H1 (cell line): ENCODE measurements around the gene SPC24. TPM values are rescaled to one million over a fixed set of nuclear protein-coding genes. Genes with fewer than 3 reads are reported as not detected.

Experiments
- CTCF ChIA-PET: fragments of 300-600 bp; sonication (Branson Sonifier 250); formaldehyde crosslinking; loops from one replicate; lab custom pipeline; 2021; ENCODE audit not compliant: partially characterized antibody; lab: Charles Lee
- POLR2A ChIA-PET: fragments of 300-600 bp; sonication (Branson Sonifier 250); formaldehyde crosslinking; loops from one replicate; lab custom pipeline; 2021; ENCODE audit warnings: inconsistent platforms; ENCODE audit not compliant: partially characterized antibody; lab: Charles Lee
- DNase-seq, 2 experiments: peaks; one replicate each; pipeline versions ENCODE4 v3.0.0 to v3.0.0-alpha.2; 2010 to 2022; ENCODE audit warnings: low spot score in 2 of 2, low read depth in 1 of 2, mixed read lengths in 1 of 2
- FAIRE-seq: peaks from 2 replicates; lab custom pipeline; 2011; peaks lifted over from hg19 to GRCh38; lab: Jason Lieb, UNC
- H2AFZ ChIP-seq: 2 replicates; pipeline ENCODE4 v1.8.1; 2012; ENCODE audit warnings: low read length, inconsistent platforms
- H2AK5ac ChIP-seq: 2 replicates; pipeline ENCODE4 v1.6.1; 2013; ENCODE audit warnings: low read depth, low read length
- H2BK120ac ChIP-seq: replicated peaks from 2 replicates; pipeline ENCODE3; 2013; ENCODE audit warnings: low read depth, low read length, inconsistent platforms
- H2BK12ac ChIP-seq: 2 replicates; pipeline ENCODE4 v1.6.1; 2013; ENCODE audit warnings: low read depth, low read length
- H2BK15ac ChIP-seq: 2 replicates; pipeline ENCODE4 v1.6.1; 2013; ENCODE audit warnings: low read length
- H2BK20ac ChIP-seq: 2 replicates; pipeline ENCODE4 v1.6.1; 2013; ENCODE audit warnings: low read length
- H2BK5ac ChIP-seq: 2 replicates; pipeline ENCODE4 v1.6.1; 2013; ENCODE audit warnings: low read depth, low read length
- H3K14ac ChIP-seq: 2 replicates; pipeline ENCODE4 v1.6.1; 2013; ENCODE audit warnings: inconsistent platforms; ENCODE audit not compliant: insufficient read length
- H3K18ac ChIP-seq: 2 replicates; pipeline ENCODE4 v1.6.1; 2013; ENCODE audit warnings: low read length; ENCODE audit errors: extremely low read depth
- H3K23ac ChIP-seq: 2 replicates; pipeline ENCODE4 v1.6.1; 2013; ENCODE audit warnings: inconsistent platforms; ENCODE audit not compliant: insufficient read length
- H3K23me2 ChIP-seq: 2 replicates; pipeline ENCODE4 v1.6.1; 2013; ENCODE audit warnings: low read depth, low read length
- H3K27ac ChIP-seq: 2 replicates; pipeline ENCODE4 v1.6.1; 2011; ENCODE audit warnings: low read depth, low read length, inconsistent platforms
- H3K27me3 ChIP-seq, 4 experiments: replicated peaks in 1 of 4; 1 replicate in 1 of 4; 2 replicates in 3 of 4; pipeline versions ENCODE4 v1.6.1 to v1.8.1; 2011 to 2013; ENCODE audit warnings: low read length in 3 of 4, mild to moderate bottlenecking in 3 of 4, inconsistent platforms in 2 of 4, mixed read lengths in 2 of 4, moderate library complexity in 1 of 4; ENCODE audit not compliant: control insufficient read depth in 3 of 4, insufficient read depth in 3 of 4; ENCODE audit errors: extremely low read depth in 1 of 4
- H3K36me3 ChIP-seq, 4 experiments: 2 replicates each; pipeline versions ENCODE4 v1.6.1 to v1.8.1; 2011 to 2013; ENCODE audit warnings: mild to moderate bottlenecking in 4 of 4, low read length in 3 of 4, moderate library complexity in 2 of 4, control low read depth in 1 of 4, inconsistent platforms in 1 of 4; ENCODE audit not compliant: insufficient read depth in 4 of 4, control insufficient read depth in 2 of 4
- H3K4ac ChIP-seq: replicated peaks from 2 replicates; pipeline ENCODE3; 2013; ENCODE audit warnings: low read length, low read depth, mixed read lengths, inconsistent platforms; ENCODE audit not compliant: insufficient read length
- H3K4me1 ChIP-seq, 4 experiments: replicated peaks in 1 of 4; 1 replicate in 1 of 4; 2 replicates in 3 of 4; pipeline versions ENCODE4 v1.6.1 to v1.8.1; 2011 to 2013; ENCODE audit warnings: low read length in 3 of 4, inconsistent platforms in 2 of 4, mixed read lengths in 1 of 4; ENCODE audit not compliant: insufficient read depth in 4 of 4, control insufficient read depth in 3 of 4
- H3K4me2 ChIP-seq, 2 experiments: 2 replicates each; pipeline versions ENCODE4 v1.6.1 to v1.8.1; 2011 to 2013; ENCODE audit warnings: low read depth in 2 of 2, low read length in 2 of 2, control low read depth in 1 of 2, inconsistent platforms in 1 of 2, mild to moderate bottlenecking in 1 of 2; ENCODE audit not compliant: insufficient read depth in 1 of 2
- H3K4me3 ChIP-seq, 4 experiments: fragments of 200-600, 300-600 bp in 1 of 4; sonication (generic), shearing (Covaris generic), sonication (Bioruptor Twin) in 1 of 4; 2 replicates each; pipeline versions ENCODE4 v1.5.1 to v1.8.1; 2011 to 2016; ENCODE audit warnings: low read length in 4 of 4, low read depth in 3 of 4, control low read depth in 2 of 4, inconsistent platforms in 2 of 4, mild to moderate bottlenecking in 2 of 4, mixed read lengths in 1 of 4, moderate library complexity in 1 of 4; ENCODE audit not compliant: insufficient read depth in 2 of 4; ENCODE audit errors: extremely low read depth in 1 of 4
- H3K56ac ChIP-seq: replicated peaks from 2 replicates; pipeline ENCODE3; 2013; ENCODE audit warnings: low read depth, mild to moderate bottlenecking, mixed read lengths, low read length, inconsistent platforms; ENCODE audit not compliant: insufficient read length
- H3K79me1 ChIP-seq: 2 replicates; pipeline ENCODE4 v1.6.1; 2013; ENCODE audit warnings: low read depth, low read length, control low read depth
- H3K79me2 ChIP-seq, 2 experiments: 2 replicates each; pipeline versions ENCODE4 v1.6.1 to v1.8.1; 2012 to 2013; ENCODE audit warnings: low read length in 2 of 2, mild to moderate bottlenecking in 2 of 2, inconsistent platforms in 1 of 2; ENCODE audit not compliant: insufficient read depth in 2 of 2, control insufficient read depth in 1 of 2
- H3K9ac ChIP-seq, 4 experiments: replicated peaks in 1 of 4; 1 replicate in 1 of 4; 2 replicates in 3 of 4; pipeline versions ENCODE4 v1.6.1 to v1.8.1; 2011 to 2013; ENCODE audit warnings: low read depth in 3 of 4, low read length in 3 of 4, control low read depth in 2 of 4, mild to moderate bottlenecking in 2 of 4, moderate library complexity in 2 of 4, inconsistent platforms in 1 of 4; ENCODE audit errors: extremely low read depth in 1 of 4
- H3K9me3 ChIP-seq, 2 experiments: 2 replicates each; pipeline versions ENCODE4 v1.6.1 to v1.8.1; 2012 to 2013; ENCODE audit warnings: mild to moderate bottlenecking in 2 of 2, moderate library complexity in 2 of 2, control low read depth in 1 of 2, inconsistent platforms in 1 of 2, low read depth in 1 of 2, low read length in 1 of 2, mixed read lengths in 1 of 2; ENCODE audit not compliant: insufficient read depth in 2 of 2
- H4K20me1 ChIP-seq, 2 experiments: replicated peaks in 1 of 2; 2 replicates each; pipeline versions ENCODE3 to v1.8.1; 2011 to 2013; ENCODE audit warnings: inconsistent platforms in 2 of 2, low read length in 2 of 2, mild to moderate bottlenecking in 1 of 2; ENCODE audit not compliant: insufficient read depth in 2 of 2, control insufficient read depth in 1 of 2
- H4K5ac ChIP-seq: 2 replicates; pipeline ENCODE4 v1.6.1; 2013; ENCODE audit warnings: low read length, low read depth, mixed read lengths, inconsistent platforms; ENCODE audit not compliant: insufficient read length
- H4K8ac ChIP-seq: 2 replicates; pipeline ENCODE4 v1.8.0; 2013; ENCODE audit warnings: mild to moderate bottlenecking, moderate library complexity, low read length, inconsistent platforms; ENCODE audit not compliant: insufficient read depth; ENCODE audit errors: extremely low read depth
- H4K91ac ChIP-seq: replicated peaks from 2 replicates; pipeline ENCODE3; 2013; ENCODE audit warnings: low read length, mixed read lengths, inconsistent platforms; ENCODE audit not compliant: insufficient read length
- MAFK ChIP-seq: IDR thresholded peaks from 2 replicates; pipeline ENCODE4 v1.6.1; 2012; ENCODE audit warnings: low read depth, mild to moderate bottlenecking, improper control_type of control experiment, low read length
- POLR2AphosphoS5 ChIP-seq: IDR thresholded peaks from 2 replicates; pipeline ENCODE4 v1.6.1; 2011; ENCODE audit warnings: low read depth, low read length
- WGBS, 2 experiments: shearing (Covaris generic) in 1 of 2; methylation state at CpG; one replicate each; pipeline versions ENCODE4 v1.1.6 to v1.1.7; 2013 to 2015; ENCODE audit warnings: low lambda C conversion rate in 2 of 2, mixed read lengths in 2 of 2, inconsistent platforms in 1 of 2, low coverage in 1 of 2, missing lambda C conversion rate in 1 of 2; ENCODE audit not compliant: insufficient replicate concordance in 2 of 2, insufficient coverage in 1 of 2, insufficient read length in 1 of 2; ENCODE audit errors: extremely low coverage in 1 of 2, missing lambda C conversion rate in 1 of 2; 5-methylcytosine and 5-hydroxymethylcytosine counted together
- polyA plus RNA-seq, 7 experiments: library from polyadenylated mRNA; depleted of rRNA in 3 of 7; stranded (reverse) in 5 of 7; unstranded in 2 of 7; fragments of >200 nt in 5 of 7; fragments of 200-250 nt in 2 of 7; gene quantifications; 1 replicate in 5 of 7; 2 replicates in 1 of 7; 4 replicates in 1 of 7; pipeline versions ENCODE4 v1.2.1 to v1.2.3, GENCODE V29; 2011 to 2013; ENCODE audit warnings: missing spikeins in 2 of 7, mixed read lengths in 2 of 7
- total RNA-seq: library from RNA; stranded (reverse); fragmentation: NEBNext Ultra II Directional; extraction: Animal tissue kit (Norgen Biotek cat#: 25700); gene quantifications from 2 replicates; pipeline ENCODE4 v1.2.1, GENCODE V29; 2021

The SPC24 gene
- total and polyA plus RNA-seq, 2 of the 8 experiments (the other 6 are each of a cell fraction or from before 2014, with no cell fraction given): 17.7 to 42.4 TPM

GRCh38 chr19:11113140-11113708 lies 42.4 kb downstream of the SPC24 start:
- H4K8ac ChIP-seq: no peak overlapping the region
- H3K79me1 ChIP-seq: no peaks in the 10 kb centered on the region; the same call in 1 of the 2 replicates
- FAIRE-seq: no peak
- CTCF ChIA-PET: interaction anchor here (5.1 kb wide), 1 partner anchor 13 kb away, joined by 21 read pairs; no protein-coding TSS in a partner anchor
- no peaks in the 10 kb centered on the region for H3K9me3 ChIP-seq
- H3K23me2 ChIP-seq: no peaks in the 10 kb centered on the region
- no peak overlapping the region for H3K14ac ChIP-seq
- TF ChIP-seq POLR2AphosphoS5: 0 out of 2 replicates have a peak, but pooled peaks have one; percentile 1
- no peak for TF ChIP-seq MAFK
- no peak overlapping the region for H4K91ac ChIP-seq
- no peak overlapping the region for H3K9ac ChIP-seq
- H3K79me2 ChIP-seq: no peaks in the 10 kb centered on the region; a peak in 1 of 4 replicates
- H2BK120ac ChIP-seq: no peak overlapping the region
- no peak overlapping the region for H3K4me3 ChIP-seq
- no peak overlapping the region for H2BK12ac ChIP-seq
- H3K36me3 ChIP-seq: peaks cover 52 to 95% (median 86%) of the 10 kb centered on the region in 4 experiments
- H2BK20ac ChIP-seq: no peak overlapping the region
- peaks cover 10 to 32% of the 10 kb centered on the region in 2 experiments for H4K20me1 ChIP-seq
- H3K4ac ChIP-seq: no peak overlapping the region
- H2BK15ac ChIP-seq: no peak overlapping the region
- DNase-seq: no peak
- H3K27ac ChIP-seq: no peak overlapping the region
- H2AFZ ChIP-seq: no peak overlapping the region
- no peaks in the 10 kb centered on the region for H3K4me1 ChIP-seq
- H4K5ac ChIP-seq: no peak overlapping the region
- 94% methylated on average over 27 of the region's 27 CpGs; no CpG with 5 or more reads in 1 of the 2 experiments for WGBS, 2 experiments
- POLR2A ChIA-PET: no interaction called here
- no peaks in the 10 kb centered on the region for H3K27me3 ChIP-seq
- H3K23ac ChIP-seq: no peak overlapping the region
- H2BK5ac ChIP-seq: no peak overlapping the region
- no peak overlapping the region for H3K4me2 ChIP-seq
- no peak overlapping the region for H2AK5ac ChIP-seq
- H3K56ac ChIP-seq: no peak overlapping the region
- H3K18ac ChIP-seq: no peak overlapping the region
